LNCaP clone FGC (cell line): ENCODE measurements around the gene ANXA11.

Experiments used
- DNase-seq: peaks from one replicate; pipeline ENCODE4 v3.0.0-alpha.2; 2011; ENCODE audit warnings: low read depth
- H3K4me3 ChIP-seq: 2 replicates; pipeline ENCODE4 v1.5.1; 2011; ENCODE audit warnings: mild to moderate bottlenecking, low read depth, low read length, control low read depth
- CTCF ChIP-seq: IDR thresholded peaks from 2 replicates; pipeline ENCODE4 v1.5.1; 2012; ENCODE audit warnings: mild to moderate bottlenecking; ENCODE audit not compliant: control insufficient read depth, insufficient read depth; ENCODE audit errors: extremely low read depth

The ANXA11 gene

GRCh38 chr10:80118669-80119068 is 86.7 kb downstream of the ANXA11 start:
- H3K4me3 ChIP-seq = no peak overlapping the region
- TF ChIP-seq CTCF = no peak
- DNase-seq = no peak

GRCh38 chr10:80110986-80111385 is 94.4 kb downstream of the ANXA11 start:
- H3K4me3 ChIP-seq = no peak overlapping the region
- TF ChIP-seq CTCF = no peak
- no peak for DNase-seq

- DNase-seq = no peak
- H3K4me3 ChIP-seq = no peak overlapping the region
- no peak for TF ChIP-seq CTCF
Observed at GRCh38 chr10:80108576-80109239, 96.6 kb downstream of the ANXA11 start.

GRCh38 chr10:80104066-80104926 is 101.0 kb downstream of the ANXA11 start:
- TF ChIP-seq CTCF = no peak
- H3K4me3 ChIP-seq = no peak overlapping the region
- DNase-seq = no peak
